Measurements from ENCODE around the gene ERVH48-1. TPM values are rescaled to one million over a fixed set of nuclear protein-coding genes. Genes with fewer than 3 reads are reported as not detected.
"Not testable (repeated sequence)": the region's sequence is repeated elsewhere in the genome, so short reads cannot be mapped to it uniquely, and the experiment has no call there.

ERVH48-1 gene
- 1 to 10 TPM in 3 of 8 experiments, under 1 TPM in 5; 0.25 to 2.6 (median 0.72) TPM for total RNA-seq

DNA sequence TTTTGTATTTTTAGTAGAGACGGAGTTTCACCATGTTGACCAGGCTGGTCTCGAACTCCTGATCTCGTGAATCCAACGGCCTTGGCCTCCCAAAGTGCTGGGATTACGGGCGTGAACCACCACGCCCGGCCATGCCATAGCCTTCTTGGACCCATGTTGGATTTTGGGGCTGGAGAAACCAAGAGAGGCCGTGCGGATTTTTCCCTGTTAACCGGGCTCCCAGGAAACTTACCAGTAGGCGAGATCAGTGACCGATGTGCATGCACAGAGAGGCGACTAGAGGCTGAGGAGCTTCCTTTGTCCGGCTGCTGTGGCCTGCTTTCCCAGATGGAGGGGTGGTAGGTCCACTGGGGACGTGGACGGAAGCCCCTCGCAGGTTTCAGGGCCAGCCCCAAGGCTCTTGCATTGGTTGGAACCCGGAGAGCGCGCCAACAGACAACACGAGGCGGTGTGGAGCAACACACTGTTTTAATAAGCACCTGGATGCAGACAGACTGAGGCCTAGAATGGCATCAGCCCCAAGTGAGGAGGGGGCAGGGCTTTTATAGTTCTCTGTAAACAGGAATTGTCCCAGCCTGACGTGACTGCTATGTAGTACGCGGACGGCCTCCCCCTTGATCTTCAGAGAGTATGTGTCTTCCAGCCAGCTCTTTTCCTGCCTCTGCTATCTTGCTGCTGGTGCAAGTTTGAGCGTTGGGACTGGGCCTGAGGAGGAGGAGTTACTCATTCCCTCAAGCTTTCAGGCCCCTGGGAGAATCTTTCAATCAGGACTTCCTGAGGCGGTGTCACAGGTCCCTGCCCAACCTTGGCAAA lies at the start of gene ERVH48-1:
Gene ERVH48-1 (minus strand): TSS at position 517 of the 813 bp plus-strand sequence. CDS start 6,624 bp downstream, outside the sequence.
- no peak within 1 kb of the TSS for H3K4me3 ChIP-seq

DNA sequence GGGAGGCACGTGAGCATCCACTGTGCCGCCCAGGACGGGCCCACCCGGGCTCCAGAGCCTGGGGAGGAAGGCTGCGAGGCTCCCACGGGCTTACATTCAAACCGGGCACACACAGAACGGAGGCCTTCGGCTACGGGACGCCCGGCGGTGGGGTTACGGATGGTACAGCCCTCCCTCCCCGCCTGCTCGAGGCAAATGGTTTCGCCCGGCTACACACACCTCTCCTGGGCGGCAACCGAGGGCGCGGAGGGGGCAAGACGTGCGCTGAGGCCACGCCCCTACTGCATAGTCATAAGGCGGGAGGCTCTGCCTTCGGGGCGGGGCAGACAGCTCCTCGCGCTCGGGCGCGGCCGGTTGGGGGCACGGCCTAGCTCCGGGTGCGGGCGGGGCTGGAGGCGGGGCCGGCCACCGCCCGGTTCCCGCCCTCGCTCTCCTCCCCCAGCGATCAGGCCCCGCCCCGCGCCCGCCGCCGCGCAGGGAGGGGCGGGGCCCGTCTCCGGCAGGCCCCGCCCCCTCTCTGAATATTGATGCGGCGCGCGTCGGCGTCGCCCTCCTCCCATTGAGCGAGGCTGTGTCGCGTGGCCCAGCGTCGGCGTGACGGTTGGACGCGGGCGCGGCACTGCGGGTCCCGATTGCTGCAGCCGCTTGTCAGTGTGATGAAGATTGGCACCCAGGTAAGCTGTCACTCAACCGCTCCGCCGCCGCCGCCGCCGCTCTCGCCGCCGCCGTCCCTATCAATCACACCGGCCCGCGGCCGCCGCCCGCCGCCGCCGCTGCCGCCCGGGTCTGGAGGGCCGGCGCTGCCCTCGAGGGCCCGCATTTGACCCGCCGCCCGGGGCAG lies 48.8 kb upstream of the ERVH48-1 start, which contains the start of gene PKNOX1:
Gene PKNOX1 (plus strand): TSS at position 572 of the 841 bp plus-strand sequence. CDS start 29,820 bp downstream, outside the sequence.
- WGBS, 10 experiments = 0% methylated on average over 1 to 2 of the region's 106 CpGs; no CpG with 5 or more reads in 8 of the 10 experiments
- in situ Hi-C loops (cut with MboI; ENCODE audit: low pct_unique_long_range_greater_than_20kb in 2 of 9, low sequenced_read_pairs in 9 of 9, unreplicated experiment in 9 of 9) = no loop called here
- peak within 1 kb of the TSS; percentile 99 to 100 for H3K27ac ChIP-seq

More for the DNA sequence above, at the start of gene ERVH48-1:
- Histone ChIP-seq H3K4me1 (replicated peaks in 1 of 2) (peaks cover 0 to 4% of the 10 kb centered on the region in 2 donors), H3K27ac (no peak within 1 kb of the TSS)
- no peak for ATAC-seq (replicated peaks in 6 of 8)
- in situ Hi-C loops (cut with MboI; ENCODE audit: low pct_unique_long_range_greater_than_20kb in 2 of 9, low sequenced_read_pairs in 9 of 9, unreplicated experiment in 9 of 9) = no loop called here
- WGBS, 10 experiments = 83 to 100% (median 90%) methylated on average over 1 to 22 of the region's 29 CpGs; no CpG with 5 or more reads in 3 of the 10 experiments

DNA sequence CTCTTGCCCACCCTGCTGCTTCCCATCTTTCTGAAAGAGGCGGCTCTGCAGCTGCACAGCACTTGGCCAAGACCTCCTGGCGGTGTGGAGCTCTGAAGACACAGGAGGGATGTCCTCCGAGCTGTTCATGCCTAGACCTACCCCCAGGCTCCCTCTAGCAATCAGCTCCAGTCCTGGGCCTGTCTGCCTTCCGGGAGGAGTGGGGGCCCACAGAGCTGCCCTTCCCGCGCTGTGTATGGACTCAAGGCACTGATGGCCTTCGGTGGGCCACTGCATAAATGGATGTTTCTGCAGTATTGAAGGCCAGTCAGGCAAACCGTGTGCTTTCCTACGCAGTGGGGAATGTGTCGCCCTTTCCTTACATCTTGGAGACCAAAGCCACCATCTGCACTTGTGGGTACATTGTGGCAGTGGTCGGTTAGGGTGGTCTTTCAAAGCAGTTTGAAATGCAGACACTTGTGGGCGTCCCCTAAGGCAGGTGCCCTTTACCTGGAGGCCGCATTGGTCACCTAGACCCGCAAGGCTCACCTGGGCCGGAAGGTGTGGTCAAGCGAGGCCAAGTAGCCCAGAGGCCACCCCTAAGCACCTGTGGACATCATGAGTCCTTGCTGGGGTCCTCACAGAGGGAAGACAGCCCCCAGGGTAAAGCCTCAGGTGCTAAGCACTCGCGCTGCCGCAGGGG lies 48.0 kb upstream of the ERVH48-1 start:
- no peak for ATAC-seq (replicated peaks in 6 of 8)
- Histone ChIP-seq H3K4me3 (peak overlapping the region; percentile 36 to 96 (median 63)), H3K4me1 (replicated peaks in 1 of 2) (peaks cover 5 to 14% of the 10 kb centered on the region in 2 donors), H3K27ac (peak overlapping the region; percentile 88 to 90)
- in situ Hi-C loops (cut with MboI; ENCODE audit: low pct_unique_long_range_greater_than_20kb in 2 of 9, low sequenced_read_pairs in 9 of 9, unreplicated experiment in 9 of 9) = no loop called here
- WGBS, 10 experiments = 38 to 93% (median 74%) methylated on average over 2 to 10 of the region's 19 CpGs; no CpG with 5 or more reads in 4 of the 10 experiments

More for the DNA sequence above, 48.8 kb upstream of the ERVH48-1 start, which contains the start of gene PKNOX1:
- ATAC-seq (replicated peaks in 6 of 8) = peak; percentile 73 to 89 (median 84)
- Histone ChIP-seq H3K4me3 (peak within 1 kb of the TSS; percentile 63 to 96 (median 90)), H3K4me1 (replicated peaks in 1 of 2) (peaks cover 5 to 14% of the 10 kb centered on the region in 2 donors)

DNA sequence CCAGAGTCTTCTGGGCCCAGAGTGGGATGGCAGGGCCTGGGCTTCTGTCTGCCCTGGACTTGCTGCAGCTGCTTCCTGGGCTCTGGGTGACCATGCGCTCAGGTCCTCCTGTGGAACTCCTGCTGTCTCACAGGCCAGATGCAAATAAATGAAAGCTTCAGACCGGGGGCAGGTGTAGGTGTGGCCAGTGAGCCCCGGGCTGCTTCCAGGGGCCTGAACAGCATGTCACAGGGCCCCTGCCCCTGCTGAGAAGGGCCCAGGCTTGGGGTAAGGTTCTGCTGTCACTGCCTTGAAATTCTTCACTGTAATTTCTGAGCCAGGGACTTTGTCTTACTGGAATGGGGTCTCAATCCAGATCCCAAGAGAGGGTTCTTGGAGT lies 46.5 kb upstream of the ERVH48-1 start:
- Histone ChIP-seq H3K4me1 (replicated peaks in 1 of 2) (peaks cover 5 to 14% of the 10 kb centered on the region in 2 donors), H3K4me3 (no peak overlapping the region), H3K27ac (no peak overlapping the region)
- ATAC-seq (replicated peaks in 6 of 8) = no peak
- in situ Hi-C loops (cut with MboI; ENCODE audit: low pct_unique_long_range_greater_than_20kb in 2 of 9, low sequenced_read_pairs in 9 of 9, unreplicated experiment in 9 of 9) = no loop called here
- WGBS, 10 experiments = 20 to 67% (median 45%) methylated on average over 1 to 2 of the region's 3 CpGs; no CpG with 5 or more reads in 6 of the 10 experiments

DNA sequence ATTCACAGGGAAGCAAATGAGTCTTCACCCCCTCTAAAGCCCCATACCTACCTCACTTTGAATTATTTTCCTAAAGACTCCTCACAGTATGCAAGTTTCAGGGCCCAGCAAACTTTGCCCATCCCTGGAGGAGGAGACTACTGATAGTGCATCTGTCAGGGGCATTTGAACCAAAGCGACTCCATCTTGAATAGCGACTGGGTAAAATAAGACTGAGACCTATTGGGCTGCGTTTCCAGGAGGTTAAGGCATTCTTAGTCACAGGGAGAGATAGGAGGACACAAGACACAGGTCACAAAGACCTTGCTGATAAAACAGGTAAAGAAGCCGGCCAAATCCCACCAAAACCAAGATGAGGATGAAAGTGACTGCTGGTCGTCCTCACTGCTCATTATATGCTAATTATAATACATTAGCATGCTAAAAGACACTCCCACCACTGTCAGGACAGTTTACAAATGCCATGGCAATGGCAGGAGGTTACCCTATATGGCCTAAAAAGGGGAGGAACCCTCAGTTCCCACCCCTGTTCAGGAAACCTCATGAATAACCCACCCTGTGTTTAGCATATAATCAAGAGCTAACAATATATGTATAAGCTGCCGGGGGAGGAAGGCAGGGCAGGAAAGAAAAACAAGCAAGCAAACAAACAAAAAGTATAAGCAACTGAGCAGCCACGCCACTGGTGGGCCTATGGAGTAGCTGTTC lies 45.7 kb upstream of the ERVH48-1 start:
- in situ Hi-C loops (cut with MboI; ENCODE audit: low pct_unique_long_range_greater_than_20kb in 2 of 9, low sequenced_read_pairs in 9 of 9, unreplicated experiment in 9 of 9) = no loop called here
- no peak overlapping the region for H3K27ac ChIP-seq

DNA sequence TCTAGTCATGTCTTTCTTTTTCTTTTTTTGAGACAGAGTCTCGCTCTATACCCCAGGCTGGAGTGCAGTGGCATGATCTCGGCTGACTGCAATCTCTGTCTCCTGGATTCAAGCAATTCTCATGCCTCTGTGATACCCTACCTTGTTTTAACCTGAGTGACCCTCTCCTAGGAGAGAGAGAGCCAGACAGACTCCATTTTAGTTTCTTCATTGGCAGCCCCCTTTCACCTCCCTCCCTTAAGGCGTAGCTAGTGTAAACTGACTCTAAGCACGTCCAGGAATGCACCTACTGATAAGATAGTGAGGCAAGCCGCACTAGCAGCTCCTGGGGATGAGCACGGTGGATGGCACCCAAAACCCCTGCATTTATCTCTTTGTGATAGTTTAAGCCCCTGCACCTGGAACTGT lies 43.8 kb upstream of the ERVH48-1 start:
- no peak for ATAC-seq (replicated peaks in 6 of 8)
- in situ Hi-C loops (cut with MboI; ENCODE audit: low pct_unique_long_range_greater_than_20kb in 2 of 9, low sequenced_read_pairs in 9 of 9, unreplicated experiment in 9 of 9) = no loop called here
- Histone ChIP-seq H3K27ac (no peak overlapping the region), H3K4me1 (replicated peaks in 1 of 2) (peaks cover 5% of the 10 kb centered on the region in 2 donors), H3K4me3 (no peak overlapping the region)
- 58 to 100% (median 80%) methylated on average over 1 to 6 of the region's 6 CpGs; no CpG with 5 or more reads in 3 of the 10 experiments for WGBS, 10 experiments

More for the DNA sequence above, 45.7 kb upstream of the ERVH48-1 start:
- Histone ChIP-seq H3K4me3 (no peak overlapping the region), H3K4me1 (replicated peaks in 1 of 2) (peaks cover 5 to 9% of the 10 kb centered on the region in 2 donors)
- 40 to 100% (median 84%) methylated on average over 1 to 6 of the region's 7 CpGs for WGBS, 10 experiments
- peak in 3 of 8 experiments; percentile 4 to 5 (median 4) for ATAC-seq (replicated peaks in 6 of 8)

DNA sequence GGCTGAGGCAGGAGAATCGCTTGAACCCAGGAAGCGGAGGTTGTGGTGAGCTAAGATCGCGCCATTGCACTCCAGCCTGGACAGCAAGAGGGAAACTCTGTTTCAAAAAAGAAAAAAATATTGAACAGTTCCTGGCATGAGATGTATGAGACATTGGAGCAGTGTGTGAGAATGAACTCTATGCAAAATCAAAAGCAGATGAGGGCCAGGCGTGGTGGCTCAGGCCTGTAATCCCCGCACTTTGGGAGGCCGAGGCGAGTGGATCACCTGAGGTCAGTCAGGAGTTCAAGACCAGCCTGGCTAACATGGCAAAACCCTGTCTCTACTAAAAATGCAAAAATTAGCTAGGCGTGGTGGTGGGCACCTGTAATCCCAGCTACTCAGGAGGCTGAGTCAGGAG lies 42.2 kb upstream of the ERVH48-1 start:
- H3K4me1 ChIP-seq (replicated peaks in 1 of 2); H3K27ac ChIP-seq; H3K4me3 ChIP-seq; in situ Hi-C loops (cut with MboI; ENCODE audit: low pct_unique_long_range_greater_than_20kb in 2 of 9, low sequenced_read_pairs in 9 of 9, unreplicated experiment in 9 of 9); ATAC-seq (replicated peaks in 6 of 8): not testable (repeated sequence)
- 29 to 100% (median 95%) methylated on average over 1 to 9 of the region's 9 CpGs; no CpG with 5 or more reads in 2 of the 10 experiments for WGBS, 10 experiments

DNA sequence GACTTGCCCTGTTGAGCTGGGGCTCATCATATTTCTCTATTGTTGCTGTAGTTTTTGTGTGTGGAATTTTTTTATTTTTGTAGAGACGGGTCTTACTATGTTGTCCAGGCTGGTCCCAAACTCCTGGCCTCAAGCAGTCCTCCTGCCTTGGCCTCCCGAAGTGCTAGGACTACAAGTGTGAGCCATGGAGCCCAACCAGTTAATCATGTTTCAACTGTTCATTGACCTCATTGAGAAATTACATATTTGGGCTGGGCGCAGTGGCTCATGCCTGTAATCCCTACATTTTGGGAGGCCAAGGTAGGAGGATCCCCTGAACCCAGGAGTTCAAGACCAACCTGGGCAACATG lies 39.8 kb upstream of the ERVH48-1 start:
- no peaks in the 10 kb centered on the region for H3K4me1 ChIP-seq (replicated peaks in 1 of 2)
- no peak overlapping the region for H3K4me3 ChIP-seq
- WGBS, 10 experiments = 40 to 93% (median 73%) methylated on average over 1 to 3 of the region's 3 CpGs; no CpG with 5 or more reads in 4 of the 10 experiments
- no peak overlapping the region for H3K27ac ChIP-seq
- in situ Hi-C loops (cut with MboI; ENCODE audit: low pct_unique_long_range_greater_than_20kb in 2 of 9, low sequenced_read_pairs in 9 of 9, unreplicated experiment in 9 of 9) = no loop called here
- ATAC-seq (replicated peaks in 6 of 8) = no peak

DNA sequence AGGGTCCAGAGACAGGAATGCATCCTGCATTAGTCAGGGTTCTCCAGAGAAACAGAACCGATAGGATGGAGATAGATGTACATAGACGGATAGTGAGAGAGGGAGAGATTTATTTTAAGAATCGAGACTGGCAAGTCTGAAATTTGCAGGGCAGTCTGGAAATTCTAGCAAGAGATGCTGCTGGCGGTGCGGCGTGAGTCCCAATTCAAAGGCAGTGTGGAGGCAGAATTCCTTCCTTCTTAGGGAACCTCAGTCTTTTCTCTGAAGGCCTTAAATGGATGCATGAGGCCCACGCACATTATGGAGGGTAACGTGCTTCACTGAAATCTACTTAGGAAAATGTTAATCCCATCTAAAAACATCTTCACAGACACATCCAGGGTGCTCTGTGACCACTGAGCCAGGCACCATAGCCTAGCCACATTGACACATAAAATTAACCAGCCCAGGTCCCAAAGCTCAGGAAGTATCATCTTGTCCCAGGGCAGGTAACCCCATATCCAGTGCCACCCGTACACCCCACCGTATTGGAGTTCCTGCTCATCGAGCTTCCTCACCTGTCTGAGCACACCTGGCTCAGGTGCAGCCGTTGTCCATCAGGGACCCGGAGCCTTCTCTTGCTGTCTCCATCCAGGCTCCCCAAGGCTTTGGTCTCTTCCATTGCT lies 39.2 kb upstream of the ERVH48-1 start:
- in situ Hi-C loops (cut with MboI; ENCODE audit: low pct_unique_long_range_greater_than_20kb in 2 of 9, low sequenced_read_pairs in 9 of 9, unreplicated experiment in 9 of 9) = no loop called here
- ATAC-seq (replicated peaks in 6 of 8) = no peak
- Histone ChIP-seq H3K4me1 (replicated peaks in 1 of 2) (no peaks in the 10 kb centered on the region), H3K27ac (no peak overlapping the region), H3K4me3 (no peak overlapping the region)
- 20 to 100% (median 89%) methylated on average over 1 to 9 of the region's 13 CpGs; no CpG with 5 or more reads in 1 of the 10 experiments for WGBS, 10 experiments

DNA sequence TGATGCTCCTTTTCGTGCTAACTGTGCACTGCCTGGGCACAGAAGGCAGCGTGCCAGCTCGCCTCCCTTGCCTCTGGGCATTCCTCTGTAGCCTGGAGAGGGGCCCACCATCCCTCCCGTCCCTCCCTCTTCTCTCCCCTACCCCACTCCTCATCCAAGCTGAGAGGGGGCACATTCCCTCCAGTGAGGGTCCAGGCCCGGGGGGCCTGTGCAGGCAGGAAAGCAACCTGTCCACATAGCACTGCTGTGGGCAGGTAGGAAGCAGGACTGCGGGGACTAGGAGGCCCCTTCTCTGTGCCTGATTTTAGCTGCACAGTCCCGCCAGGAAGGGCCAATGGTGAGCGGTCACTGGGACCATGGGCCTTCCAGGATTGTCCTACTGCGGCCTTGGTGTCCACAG lies 38.7 kb upstream of the ERVH48-1 start:
- ATAC-seq (replicated peaks in 6 of 8) = no peak

DNA sequence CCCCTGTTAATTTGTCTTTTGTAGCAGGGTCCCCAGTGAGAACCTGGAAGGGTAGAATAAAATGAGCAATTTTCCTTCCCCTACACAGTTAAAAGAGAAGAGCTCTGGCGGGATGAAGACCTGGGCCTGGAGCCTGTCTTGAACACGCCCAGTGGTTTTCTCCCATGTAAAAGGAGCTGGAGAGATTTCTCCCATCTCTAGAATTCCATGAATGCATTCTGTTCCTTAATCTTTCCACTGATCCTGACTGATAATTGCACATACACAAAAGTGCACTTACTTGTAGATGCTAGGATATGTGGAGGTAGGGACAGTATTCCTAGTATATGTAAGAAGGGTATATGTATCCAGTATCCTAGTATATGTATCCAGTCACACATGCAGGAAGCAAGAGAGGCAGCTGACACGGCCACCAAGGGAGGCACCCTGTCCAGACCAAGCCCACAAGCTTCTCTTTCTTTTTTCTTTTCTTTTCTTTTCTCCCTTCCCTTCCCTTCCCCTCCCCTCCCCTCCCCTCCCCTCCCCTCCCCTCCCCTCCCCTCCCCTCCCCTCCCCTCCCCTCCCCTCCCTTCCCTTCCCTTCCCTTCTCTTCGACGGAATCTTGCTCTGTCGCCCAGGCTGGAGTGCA lies 37.1 kb upstream of the ERVH48-1 start:
- H3K27ac ChIP-seq = no peak overlapping the region
- WGBS, 10 experiments = 38 to 92% (median 63%) methylated on average over 1 to 3 of the region's 6 CpGs; no CpG with 5 or more reads in 2 of the 10 experiments
- ATAC-seq (replicated peaks in 6 of 8) = peak in 1 of 8 experiments; percentile 32
- H3K4me3 ChIP-seq = no peak overlapping the region
- in situ Hi-C loops (cut with MboI; ENCODE audit: low pct_unique_long_range_greater_than_20kb in 2 of 9, low sequenced_read_pairs in 9 of 9, unreplicated experiment in 9 of 9) = no loop called here
- no peaks in the 10 kb centered on the region for H3K4me1 ChIP-seq (replicated peaks in 1 of 2)

More for the DNA sequence above, 38.7 kb upstream of the ERVH48-1 start:
- no peak overlapping the region for H3K4me3 ChIP-seq
- H3K4me1 ChIP-seq (replicated peaks in 1 of 2) = no peaks in the 10 kb centered on the region
- no peak overlapping the region for H3K27ac ChIP-seq
- WGBS, 10 experiments = 38 to 100% (median 80%) methylated on average over 1 to 5 of the region's 9 CpGs; no CpG with 5 or more reads in 3 of the 10 experiments
- in situ Hi-C loops (cut with MboI; ENCODE audit: low pct_unique_long_range_greater_than_20kb in 2 of 9, low sequenced_read_pairs in 9 of 9, unreplicated experiment in 9 of 9) = no loop called here

All from motor neuron (in vitro differentiated cells).